IPS-15b (cell line): ENCODE data around the gene BCKDK.
"Not testable (repeated sequence)": the region's sequence is repeated elsewhere in the genome, so short reads cannot be mapped to it uniquely, and the experiment has no call there.

Experiments
- H3K27me3 ChIP-seq: one replicate; pipeline ENCODE4 v1.6.1; 2013; ENCODE audit warnings: low read length; ENCODE audit not compliant: control insufficient read depth, insufficient read depth
- H3K36me3 ChIP-seq: one replicate; pipeline ENCODE4 v1.6.1; 2013; ENCODE audit warnings: low read length; ENCODE audit not compliant: control insufficient read depth, insufficient read depth
- H3K4me1 ChIP-seq: one replicate; pipeline ENCODE4 v1.6.1; 2013; ENCODE audit warnings: mild to moderate bottlenecking, low read length; ENCODE audit not compliant: control insufficient read depth, insufficient read depth
- H3K4me3 ChIP-seq: one replicate; pipeline ENCODE4 v1.5.1; 2013; ENCODE audit warnings: low read depth, low read length
- H3K9ac ChIP-seq: one replicate; pipeline ENCODE4 v1.6.1; 2013; ENCODE audit warnings: low read depth, mild to moderate bottlenecking, low read length
- H3K9me3 ChIP-seq: one replicate; pipeline ENCODE4 v1.6.1; 2013; ENCODE audit warnings: mild to moderate bottlenecking, low read length; ENCODE audit not compliant: control insufficient read depth, insufficient read depth

BCKDK gene

DNA sequence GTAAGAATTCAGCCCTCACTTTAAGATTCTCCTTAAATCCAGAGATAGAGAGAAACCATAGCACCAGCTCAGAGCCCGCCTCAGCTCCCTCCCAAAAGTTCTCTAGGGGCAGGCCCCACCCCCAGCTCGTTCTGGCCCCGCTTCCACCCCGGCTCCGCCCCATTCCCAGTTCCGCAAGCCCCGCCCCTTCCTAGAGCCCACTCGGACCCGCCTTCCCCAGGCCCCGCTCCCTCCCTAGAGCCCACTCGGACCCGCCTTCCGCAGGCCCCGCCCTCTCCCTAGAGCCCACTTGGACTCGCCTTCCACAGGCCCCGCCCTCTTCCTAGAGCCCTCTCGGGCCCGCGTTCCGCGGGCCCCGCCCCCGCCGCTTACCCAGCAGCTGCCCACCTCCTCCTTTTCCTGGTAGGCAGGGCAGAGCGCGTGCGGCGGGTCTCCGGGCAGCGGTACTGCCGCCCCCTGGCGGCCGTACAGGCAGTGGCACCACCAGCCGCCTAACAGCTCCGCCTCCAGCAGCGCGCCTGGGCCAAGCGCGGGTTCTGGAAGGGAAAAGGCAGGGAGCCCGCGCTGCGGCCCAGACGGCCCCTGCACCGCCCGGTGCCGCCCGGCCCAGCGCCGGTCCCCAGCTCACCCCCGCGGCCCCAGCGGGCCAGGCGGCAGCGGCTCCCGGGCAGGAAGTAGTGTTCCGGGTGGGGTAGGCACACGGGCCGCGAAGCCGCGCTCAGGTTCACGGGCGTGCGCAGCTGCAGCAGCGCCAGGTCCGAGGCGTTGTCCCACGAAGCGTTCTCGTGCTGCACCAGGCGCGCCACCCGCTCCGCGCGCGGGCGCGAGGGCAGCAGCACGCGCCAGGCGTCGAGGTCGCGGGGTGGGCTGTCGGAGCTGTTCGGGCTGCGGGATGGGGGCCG is 34.2 kb downstream of the BCKDK start:
- no peaks in the 10 kb centered on the region for H3K36me3 ChIP-seq
- H3K4me3 ChIP-seq, result peak overlapping the region; percentile 39
- H3K27me3 ChIP-seq, result peaks cover 28% of the 10 kb centered on the region
- no peaks in the 10 kb centered on the region for H3K9me3 ChIP-seq
- H3K9ac ChIP-seq, result peak overlapping the region; percentile 26
- peaks cover 11% of the 10 kb centered on the region for H3K4me1 ChIP-seq

- Histone ChIP-seq H3K4me3 (peak overlapping the region; percentile 39), H3K4me1 (peaks cover 15% of the 10 kb centered on the region), H3K27me3 (peaks cover 35% of the 10 kb centered on the region), H3K9me3 (no peaks in the 10 kb centered on the region), H3K9ac (no peak overlapping the region), H3K36me3 (no peaks in the 10 kb centered on the region)
These were observed 35.0 kb downstream of the BCKDK start for GRCh38 chr16:31143011-31143693.

- H3K36me3 ChIP-seq, result no peaks in the 10 kb centered on the region
- H3K4me1 ChIP-seq, result peaks cover 12% of the 10 kb centered on the region
- H3K4me3 ChIP-seq, result no peak overlapping the region
- no peaks in the 10 kb centered on the region for H3K9me3 ChIP-seq
- H3K9ac ChIP-seq, result no peak overlapping the region
- peaks cover 37% of the 10 kb centered on the region for H3K27me3 ChIP-seq
These were observed 35.5 kb downstream of the BCKDK start for GRCh38 chr16:31143694-31144148.

GRCh38 chr16:31144418-31144817 is 36.2 kb downstream of the BCKDK start:
- Histone ChIP-seq H3K27me3 (peaks cover 42% of the 10 kb centered on the region), H3K4me1 (peaks cover 11% of the 10 kb centered on the region)
- H3K9ac ChIP-seq, H3K4me3 ChIP-seq, H3K36me3 ChIP-seq, H3K9me3 ChIP-seq: not testable (repeated sequence)

- H3K4me3 ChIP-seq, result no peak overlapping the region
- no peaks in the 10 kb centered on the region for H3K9me3 ChIP-seq
- H3K36me3 ChIP-seq, result no peaks in the 10 kb centered on the region
- H3K4me1 ChIP-seq, result peaks cover 13% of the 10 kb centered on the region
- H3K9ac ChIP-seq, result no peak overlapping the region
- H3K27me3 ChIP-seq, result peaks cover 42% of the 10 kb centered on the region
These were observed 37.3 kb downstream of the BCKDK start for GRCh38 chr16:31145398-31145990.

DNA sequence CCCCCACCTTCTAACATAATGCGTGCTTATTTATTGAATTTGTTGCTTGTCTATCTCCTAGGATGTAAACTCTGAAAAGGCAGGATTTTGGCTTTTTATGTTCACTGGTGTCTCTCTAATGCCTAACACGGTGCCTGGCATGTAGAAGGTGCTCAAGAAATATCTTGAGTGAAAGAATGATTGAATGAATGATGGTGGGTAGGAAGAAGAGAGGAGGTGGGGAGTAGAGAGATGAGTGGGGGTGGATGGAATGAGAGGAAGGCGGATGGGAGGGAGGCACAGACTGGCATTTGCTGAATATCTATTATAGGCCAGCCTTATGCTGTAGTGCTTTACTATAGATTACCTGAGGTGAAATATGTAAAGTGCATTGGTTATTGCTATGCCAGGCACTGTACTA is 39.4 kb downstream of the BCKDK start:
- Histone ChIP-seq H3K4me3 (peak overlapping the region; percentile 59), H3K4me1 (peaks cover 9% of the 10 kb centered on the region), H3K27me3 (peaks cover 42% of the 10 kb centered on the region), H3K9me3 (no peaks in the 10 kb centered on the region), H3K9ac (no peak overlapping the region), H3K36me3 (no peaks in the 10 kb centered on the region)

- Histone ChIP-seq H3K27me3 (peaks cover 36% of the 10 kb centered on the region), H3K4me1 (peaks cover 9% of the 10 kb centered on the region), H3K36me3 (no peaks in the 10 kb centered on the region), H3K9ac (peak overlapping the region; percentile 24), H3K9me3 (no peaks in the 10 kb centered on the region), H3K4me3 (peak overlapping the region; percentile 59)
These were observed 40.1 kb downstream of the BCKDK start for GRCh38 chr16:31148281-31148728.

DNA sequence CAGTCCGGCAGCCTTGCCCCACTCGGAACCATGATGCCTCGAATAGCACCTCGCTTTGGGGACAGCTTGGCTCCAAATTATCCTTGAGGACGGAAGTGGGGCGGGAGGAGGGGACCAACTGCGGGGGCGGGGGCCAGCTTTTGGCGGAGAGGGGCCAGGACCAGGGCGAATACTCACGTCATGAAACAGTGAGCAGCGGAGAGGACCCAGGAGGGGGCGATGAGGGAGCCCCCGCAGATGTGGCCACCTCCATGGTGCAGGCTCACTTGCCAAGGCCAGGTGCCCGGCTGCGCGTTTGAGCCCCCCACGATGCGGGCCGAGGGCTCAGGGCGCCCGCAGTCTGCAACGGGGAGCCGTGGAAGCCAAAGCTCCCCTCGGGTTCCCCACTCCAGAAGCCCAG is 40.7 kb downstream of the BCKDK start:
- no peaks in the 10 kb centered on the region for H3K9me3 ChIP-seq
- H3K4me3 ChIP-seq, result peak overlapping the region; percentile 59
- H3K27me3 ChIP-seq, result peaks cover 30% of the 10 kb centered on the region
- peaks cover 9% of the 10 kb centered on the region for H3K4me1 ChIP-seq
- no peak overlapping the region for H3K9ac ChIP-seq
- H3K36me3 ChIP-seq, result no peaks in the 10 kb centered on the region

DNA sequence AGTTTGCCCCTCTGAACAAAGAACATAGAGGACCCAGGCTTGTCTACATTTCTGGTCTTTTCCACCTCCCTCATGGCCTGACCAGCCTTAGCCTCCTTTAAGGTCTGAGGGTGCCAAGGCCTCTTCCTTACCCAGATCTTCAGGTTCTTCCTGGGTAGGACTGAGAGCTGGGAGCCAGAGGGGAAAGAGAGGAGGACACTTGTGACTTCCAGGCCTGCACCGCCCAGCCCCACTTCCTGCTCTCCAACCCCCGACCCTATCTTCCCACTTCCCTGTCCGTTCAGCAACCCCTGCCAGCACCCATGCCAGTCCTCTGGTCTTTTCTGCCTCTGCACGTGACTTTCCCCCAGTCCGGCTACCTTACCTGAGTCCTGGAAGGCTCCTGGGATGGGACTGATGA is 41.1 kb downstream of the BCKDK start:
- Histone ChIP-seq H3K4me1 (peaks cover 9% of the 10 kb centered on the region), H3K27me3 (peaks cover 30% of the 10 kb centered on the region), H3K9me3 (no peaks in the 10 kb centered on the region), H3K36me3 (no peaks in the 10 kb centered on the region), H3K9ac (no peak overlapping the region), H3K4me3 (no peak overlapping the region)

DNA sequence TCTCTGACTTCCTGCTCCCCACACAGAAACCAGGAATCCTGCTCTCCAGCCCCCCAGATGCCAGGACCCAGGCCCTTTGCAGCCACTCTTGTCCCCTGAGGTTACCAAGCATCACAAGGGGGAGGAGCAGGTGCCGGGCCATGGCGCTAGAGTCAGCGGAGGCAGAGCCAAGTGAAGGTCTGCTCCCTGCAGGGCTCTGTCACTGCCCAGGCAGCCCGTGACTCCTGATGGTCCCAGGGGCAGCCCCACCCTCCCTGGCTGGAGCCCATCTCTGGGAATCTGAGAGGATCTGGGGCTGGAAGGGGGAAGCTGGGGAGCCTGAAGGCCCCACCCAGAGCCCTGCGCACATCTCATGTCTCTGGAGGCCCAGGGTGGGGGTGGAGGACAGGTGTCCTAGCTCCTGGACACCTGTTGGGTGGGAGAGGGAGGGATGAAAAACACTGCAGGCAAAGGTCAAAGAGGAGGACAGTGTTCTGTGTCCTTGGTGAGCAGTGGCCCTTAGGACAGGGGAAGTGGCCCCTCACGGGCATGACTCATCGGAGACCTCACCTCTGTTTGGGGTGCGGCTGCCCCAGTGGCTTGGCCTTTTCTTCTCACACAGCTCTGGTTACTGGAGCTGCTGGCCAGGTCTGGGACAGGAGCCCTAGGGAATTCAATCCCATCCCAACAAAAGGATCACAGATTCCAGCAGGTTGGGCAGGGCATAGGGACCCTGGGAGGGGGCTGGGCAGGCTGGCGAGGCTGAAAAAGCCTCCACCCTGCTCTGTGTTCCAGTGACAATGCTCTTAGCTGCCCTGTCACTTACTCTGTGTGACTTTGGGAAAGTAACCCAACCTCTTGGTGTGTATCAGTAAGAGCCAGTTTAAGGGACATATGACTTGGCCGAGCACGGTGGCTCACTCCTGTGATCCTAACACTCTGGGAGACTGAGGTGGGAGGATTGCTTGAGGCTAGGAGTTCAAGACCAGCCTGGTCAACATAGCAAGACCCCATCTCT is 42.0 kb downstream of the BCKDK start, which contains the start of gene PRSS36:
TSS of gene PRSS36 (minus strand) at position 173 of the 997 bp plus-strand sequence. CDS start at position 142, 31 bp downstream.
- no peaks in the 10 kb centered on the region for H3K9me3 ChIP-seq
- H3K4me3 ChIP-seq, result no peak within 1 kb of the TSS
- H3K9ac ChIP-seq, result no peak within 1 kb of the TSS
- H3K36me3 ChIP-seq, result no peaks in the 10 kb centered on the region
- peaks cover 30% of the 10 kb centered on the region for H3K27me3 ChIP-seq
- H3K4me1 ChIP-seq, result peaks cover 9% of the 10 kb centered on the region

DNA sequence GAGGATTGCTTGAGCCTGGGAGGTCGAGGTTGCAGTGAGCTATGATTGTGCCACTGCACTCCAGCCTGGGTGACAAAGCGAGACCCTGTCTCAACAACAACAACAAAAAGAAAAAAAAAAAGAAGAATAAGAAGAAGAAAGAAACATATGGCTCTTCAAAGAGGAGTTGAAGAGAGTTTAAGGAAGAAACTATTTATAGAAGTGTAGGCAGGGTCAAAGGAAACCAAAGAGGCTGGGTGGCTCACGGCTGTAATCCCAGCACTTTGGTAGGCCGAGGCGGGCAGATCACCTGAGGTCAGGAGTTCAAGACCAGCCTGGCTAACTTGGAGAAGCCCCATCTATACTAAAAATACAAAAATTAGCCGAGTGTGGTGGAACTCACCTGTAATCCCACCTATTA is 42.8 kb downstream of the BCKDK start:
- not testable (repeated sequence) for H3K9ac ChIP-seq, H3K9me3 ChIP-seq, H3K4me3 ChIP-seq, H3K4me1 ChIP-seq, H3K36me3 ChIP-seq
- peaks cover 28% of the 10 kb centered on the region for H3K27me3 ChIP-seq
